B cell (primary cell): ENCODE results near the gene NAA11. TPM values are rescaled to one million over a fixed set of nuclear protein-coding genes. Genes with fewer than 3 reads are reported as not detected.

Experiments
- ATAC-seq: fragments of 200-7000 bp; cut with Tn5 transposase; one replicate; pipeline ENCODE4 v1.10.0; 2021; ENCODE audit warnings: low read depth, mild to moderate bottlenecking, moderate number of reproducible peaks, moderate library complexity
- CTCF ChIA-PET: fragments of 350-600 bp; sonication (Branson Sonifier 250); formaldehyde crosslinking; loops from one replicate; lab custom pipeline; 2021; ENCODE audit warnings: antibody characterized with exemption, inconsistent platforms; lab: Charles Lee
- POLR2A ChIA-PET: fragments of 350-600 bp; sonication (Branson Sonifier 250); formaldehyde crosslinking; loops from one replicate; lab custom pipeline; 2021; ENCODE audit warnings: antibody characterized with exemption; lab: Charles Lee
- DNase-seq: peaks from one replicate; pipeline ENCODE4 v3.0.0; 2013
- H2AFZ ChIP-seq: 2 replicates; pipeline ENCODE4 v1.6.1; 2012; ENCODE audit warnings: mild to moderate bottlenecking, low read depth, low read length; ENCODE audit not compliant: insufficient read depth, poor library complexity, severe bottlenecking
- H3K27ac ChIP-seq, 2 donors: 1 replicate in 1 of 2; 2 replicates in 1 of 2; pipeline ENCODE4 v1.5.1; 2012 to 2013; ENCODE audit warnings: low read length in 2 of 2, mild to moderate bottlenecking in 2 of 2, moderate library complexity in 1 of 2
- H3K27me3 ChIP-seq, 4 experiments: fragments of 200-600 bp in 1 of 4; sonication (generic) in 1 of 4; replicated peaks in 1 of 4; 1 replicate in 2 of 4; 2 replicates in 2 of 4; pipeline versions ENCODE4 v1.6.1 to v1.7.0; 2013 to 2016; ENCODE audit warnings: low read length in 3 of 4, mild to moderate bottlenecking in 2 of 4, mixed read lengths in 1 of 4, moderate library complexity in 1 of 4; ENCODE audit not compliant: insufficient read depth in 4 of 4, control insufficient read depth in 3 of 4; ENCODE audit errors: control extremely low read depth in 1 of 4
- H3K36me3 ChIP-seq, 2 experiments: replicated peaks in 1 of 2; 1 replicate in 1 of 2; 2 replicates in 1 of 2; pipeline versions ENCODE4 v1.6.1 to v1.7.1; 2013; ENCODE audit warnings: low read length in 1 of 2; ENCODE audit not compliant: insufficient read depth in 2 of 2, control insufficient read depth in 1 of 2; ENCODE audit errors: control extremely low read depth in 1 of 2, extremely low read depth in 1 of 2
- H3K4me1 ChIP-seq, 2 donors: fragments of 200-600 bp in 1 of 2; sonication (generic) in 1 of 2; 1 replicate in 1 of 2; 2 replicates in 1 of 2; pipeline versions ENCODE4 v1.5.1 to v1.6.1; 2013 to 2017; ENCODE audit warnings: low read length in 2 of 2; ENCODE audit not compliant: control insufficient read depth in 2 of 2, insufficient read depth in 2 of 2
- H3K4me2 ChIP-seq: replicated peaks from 2 replicates; pipeline ENCODE3; 2012; ENCODE audit warnings: mild to moderate bottlenecking, low read depth, low read length; ENCODE audit not compliant: poor library complexity, severe bottlenecking
- H3K4me3 ChIP-seq, 5 experiments: fragments of 200-600 bp in 1 of 5; sonication (generic) in 1 of 5; 1 replicate in 3 of 5; 2 replicates in 2 of 5; pipeline versions ENCODE4 v1.5.1 to v1.7.0; 2011 to 2016; ENCODE audit warnings: low read length in 4 of 5, mild to moderate bottlenecking in 4 of 5, low read depth in 2 of 5, control low read depth in 1 of 5, moderate library complexity in 1 of 5; ENCODE audit not compliant: insufficient read depth in 1 of 5; ENCODE audit errors: control extremely low read depth in 1 of 5, extremely low read depth in 1 of 5
- H3K79me2 ChIP-seq: fragments of 200-600 bp; sonication (generic); one replicate; pipeline ENCODE4 v1.6.0; 2016; ENCODE audit warnings: low read length; ENCODE audit not compliant: control insufficient read depth, insufficient read depth
- H3K9ac ChIP-seq: fragments of 200-600 bp; sonication (generic); 2 replicates; pipeline ENCODE4 v1.6.1; 2017; ENCODE audit warnings: mild to moderate bottlenecking, low read length, moderate library complexity
- H3K9me3 ChIP-seq, 3 donors: one replicate each; pipeline versions ENCODE4 v1.6.1 to v1.7.1; 2013; ENCODE audit warnings: low read length in 2 of 3; ENCODE audit not compliant: control insufficient read depth in 2 of 3, insufficient read depth in 1 of 3; ENCODE audit errors: control extremely low read depth in 1 of 3
- H4K20me1 ChIP-seq: 2 replicates; pipeline ENCODE4 v1.6.0; 2012; ENCODE audit warnings: mild to moderate bottlenecking, low read length; ENCODE audit not compliant: insufficient read depth, control insufficient read depth, poor library complexity, severe bottlenecking
- H3K27ac Mint-ChIP-seq: one replicate; pipeline ENCODE4 v1.8.0; 2021; ENCODE audit warnings: mixed read lengths
- H3K27me3 Mint-ChIP-seq: one replicate; pipeline ENCODE4 v1.8.0; 2021; ENCODE audit warnings: mixed read lengths
- H3K4me1 Mint-ChIP-seq: one replicate; pipeline ENCODE4 v1.8.0; 2021; ENCODE audit warnings: mixed read lengths
- H3K4me3 Mint-ChIP-seq: one replicate; pipeline ENCODE4 v1.8.0; 2021; ENCODE audit warnings: mixed read lengths
- H3K9me3 Mint-ChIP-seq: one replicate; pipeline ENCODE4 v1.8.0; 2022; ENCODE audit warnings: mixed read lengths; ENCODE audit not compliant: insufficient read depth
- CTCF ChIP-seq: fragments of 200-600 bp; IDR thresholded peaks from one replicate; pipeline ENCODE4 v1.8.0; 2022; ENCODE audit warnings: antibody characterized with exemption, mild to moderate bottlenecking
- EZH2 ChIP-seq: IDR thresholded peaks from 2 replicates; pipeline ENCODE4 v1.6.1; 2012; ENCODE audit warnings: borderline replicate concordance, low read depth, mild to moderate bottlenecking, moderate library complexity, low read length; ENCODE audit not compliant: insufficient read depth, poor library complexity, severe bottlenecking
- WGBS: methylation state at CpG from one replicate; pipeline ENCODE4 v1.1.5; 2013; ENCODE audit warnings: missing lambda C conversion rate; ENCODE audit not compliant: insufficient coverage; 5-methylcytosine and 5-hydroxymethylcytosine counted together
- intact Hi-C: fragments of 100-400 bp; cut with micrococcal nuclease; formaldehyde crosslinking; loops from one replicate; pipeline ENCODE4 v1.10.0; 2022
- polyA plus RNA-seq: library from polyadenylated mRNA; depleted of rRNA; stranded (reverse); fragments of >200 nt; gene quantifications from 2 replicates; pipeline ENCODE4 v1.2.3, GENCODE V29; 2012
- total RNA-seq, 2 donors: library from RNA; stranded (reverse); fragments of 120-200 nt in 1 of 2; gene quantifications; 1 replicate in 1 of 2; 2 replicates in 1 of 2; pipeline versions ENCODE4 v1.2.3 to v1.2.4, GENCODE V29; 2013 to 2022

The NAA11 gene
- total and polyA plus RNA-seq, 2 donors (not counting 1 experiment from before 2014, with no cell fraction given) = not detected

- TF ChIP-seq EZH2 = no peak
- TF ChIP-seq CTCF = no peak
- H3K27me3 ChIP-seq = no peaks in the 10 kb centered on the region
- DNase-seq (no peak), ATAC-seq (no peak)
- H3K4me2 ChIP-seq = no peak overlapping the region
- no peaks in the 10 kb centered on the region for H4K20me1 ChIP-seq
- Mint-ChIP-seq H3K27me3 (peaks cover 9% of the 10 kb centered on the region), H3K4me3 (no peak overlapping the region), H3K27ac (no peak overlapping the region), H3K9me3 (no peaks in the 10 kb centered on the region), H3K4me1 (no peaks in the 10 kb centered on the region)
- no peak overlapping the region for H3K27ac ChIP-seq
- ChIA-PET CTCF (no interaction called here), POLR2A (no interaction called here)
- no peak overlapping the region for H3K4me3 ChIP-seq
- no peak overlapping the region for H3K9ac ChIP-seq
- H3K4me1 ChIP-seq = no peaks in the 10 kb centered on the region
- no peaks in the 10 kb centered on the region for H3K9me3 ChIP-seq
- no peak overlapping the region for H2AFZ ChIP-seq
- intact Hi-C loops = no loop called here
- no peaks in the 10 kb centered on the region for H3K36me3 ChIP-seq
- H3K79me2 ChIP-seq = no peaks in the 10 kb centered on the region
Observed at GRCh38 chr4:79287718-79288117, 38.1 kb downstream of the NAA11 start.

- H3K27ac Mint-ChIP-seq = no peak overlapping the region
- Histone ChIP-seq H2AFZ (no peak overlapping the region), H3K4me1 (no peaks in the 10 kb centered on the region), H3K4me3 (no peak overlapping the region), H4K20me1 (no peaks in the 10 kb centered on the region), H3K9me3 (no peaks in the 10 kb centered on the region), H3K27ac (no peak overlapping the region), H3K4me2 (no peak overlapping the region), H3K27me3 (no peaks in the 10 kb centered on the region), H3K79me2 (no peaks in the 10 kb centered on the region), H3K36me3 (no peaks in the 10 kb centered on the region), H3K9ac (no peak overlapping the region)
- TF ChIP-seq CTCF = no peak
- no peak for TF ChIP-seq EZH2
- H3K9me3 Mint-ChIP-seq = no peaks in the 10 kb centered on the region
- intact Hi-C loops = no loop called here
- H3K4me3 Mint-ChIP-seq = no peak overlapping the region
- ChIA-PET POLR2A (no interaction called here), CTCF (no interaction called here)
- 80% methylated on average over 1 of the region's 2 CpGs for WGBS
- no peaks in the 10 kb centered on the region for H3K4me1 Mint-ChIP-seq
- H3K27me3 Mint-ChIP-seq = peaks cover 6% of the 10 kb centered on the region
- no peak for ATAC-seq
- DNase-seq = no peak
Observed at GRCh38 chr4:79287076-79287475, 38.8 kb downstream of the NAA11 start.
